GM19324 (cell line): Measurements from ENCODE around the gene STK32A.
A peak's percentile ranks its signal among the peaks of the same experiment; 100 is the strongest.

Experiments
- ATAC-seq: cut with Tn5 transposase; IDR thresholded peaks from one replicate; pipeline ENCODE4 v1.9.1; 2021; ENCODE audit warnings: mild to moderate bottlenecking, moderate library complexity; ENCODE audit not compliant: unreplicated experiment, low FRiP score

The STK32A gene

DNA sequence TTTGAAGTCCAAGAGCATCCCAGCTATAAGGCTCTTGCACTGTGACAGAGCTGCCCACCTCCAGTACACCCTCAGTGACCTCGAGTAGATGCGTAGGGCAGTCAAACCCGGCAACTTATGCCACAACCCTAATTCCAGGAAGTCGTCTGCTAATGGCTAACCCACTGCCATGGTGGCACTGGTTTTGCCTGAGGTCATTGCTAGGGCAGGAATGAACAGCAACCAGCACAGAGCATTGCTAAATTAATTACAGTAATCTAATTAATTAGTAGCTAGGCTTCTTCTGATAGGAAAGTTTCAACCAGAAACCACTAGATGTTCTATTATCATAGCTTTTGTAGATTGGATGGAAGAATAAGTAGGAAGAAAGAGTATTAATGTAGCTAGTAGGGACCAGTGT is 152.3 kb downstream of the STK32A start:
- no peak for ATAC-seq

DNA sequence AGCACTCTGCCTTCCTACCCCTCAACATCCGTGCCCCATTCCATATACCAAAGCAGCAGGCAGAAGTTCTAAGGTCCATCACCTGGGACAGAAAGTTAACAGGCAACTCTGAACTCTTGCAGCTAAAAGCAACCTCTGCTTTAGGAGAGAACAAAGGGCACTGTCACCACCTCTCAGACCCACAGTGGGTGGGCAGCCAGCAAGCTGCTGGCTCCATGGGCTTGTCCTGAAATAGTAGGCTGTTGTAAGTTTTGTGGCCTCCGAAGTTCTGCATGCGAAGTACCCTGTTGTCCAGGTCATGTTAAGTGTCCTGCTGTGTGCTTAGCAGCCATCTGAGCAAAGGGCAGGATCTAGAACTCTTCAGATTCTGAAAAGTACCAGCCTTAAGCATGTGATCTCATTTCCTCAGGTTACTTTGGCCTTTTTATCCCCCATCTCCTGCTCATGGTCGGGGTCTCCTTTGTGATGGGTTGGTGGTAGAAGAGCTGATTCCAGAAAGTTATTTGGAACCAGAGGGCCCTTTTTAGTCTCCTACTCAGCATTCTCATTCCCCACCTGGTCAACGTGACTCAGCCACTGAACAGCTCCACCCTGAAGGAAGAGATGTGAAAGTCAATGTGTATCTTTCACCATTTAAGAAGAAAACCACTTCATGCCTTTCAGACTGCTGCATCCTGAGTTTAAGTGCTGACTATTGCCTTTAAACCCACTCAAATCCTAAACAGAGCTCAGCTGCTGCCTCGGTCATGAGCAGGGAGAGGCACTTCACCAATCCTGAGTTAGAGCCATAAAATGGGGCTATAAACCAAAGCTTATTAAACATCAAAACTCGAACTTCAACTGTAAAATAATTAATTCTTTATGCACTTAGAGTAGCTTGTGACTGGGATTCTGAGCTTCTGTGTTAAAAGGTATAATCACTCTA is 153.6 kb downstream of the STK32A start:
- ATAC-seq = no peak

DNA sequence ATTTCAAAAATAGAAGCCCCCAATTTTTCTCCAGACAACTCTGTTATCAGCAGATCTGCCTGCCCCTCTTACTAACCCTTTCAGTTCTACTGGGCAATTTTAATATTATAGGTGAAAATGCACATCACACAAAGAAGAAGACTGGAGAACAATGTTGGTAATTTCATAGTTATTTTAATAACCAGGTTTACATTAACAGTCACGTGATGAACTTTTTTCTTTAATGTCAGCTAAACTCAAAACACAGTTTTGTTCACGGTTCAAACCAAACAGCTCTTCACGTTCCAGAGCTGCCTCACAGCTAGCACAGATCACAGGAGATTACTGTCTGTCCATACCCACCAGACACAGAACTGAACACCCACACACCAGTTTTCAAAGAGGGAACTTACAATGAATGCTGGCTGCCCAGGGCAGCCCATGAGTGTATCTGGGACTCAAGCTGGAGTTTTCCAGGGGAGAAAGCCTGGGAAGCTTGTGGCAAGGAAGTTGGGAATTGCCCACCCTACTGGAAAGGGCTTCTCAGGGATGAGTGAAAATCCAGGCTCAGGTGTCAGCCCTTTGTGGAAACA is 155.9 kb downstream of the STK32A start:
- no peak for ATAC-seq

DNA sequence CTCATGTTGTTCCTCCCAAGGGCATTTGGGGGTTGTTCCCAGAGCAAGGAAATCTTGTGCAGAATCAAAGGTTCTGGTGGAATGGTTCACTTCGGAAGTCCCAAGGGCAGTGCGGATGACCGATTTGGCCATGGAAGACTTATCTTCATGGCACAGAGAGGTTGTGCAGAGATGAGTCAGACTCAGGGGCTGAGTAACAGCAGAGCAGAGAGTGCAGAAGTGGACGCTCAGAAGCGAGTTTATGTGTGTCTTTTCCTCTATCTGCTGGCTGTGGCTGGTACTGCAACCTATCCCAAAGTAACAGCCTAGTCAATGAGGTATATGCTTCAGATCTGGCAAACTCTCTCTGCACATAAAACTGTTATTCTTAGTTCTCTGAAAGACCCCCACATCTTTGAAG is 157.0 kb downstream of the STK32A start:
- ATAC-seq = peak; percentile 83

DNA sequence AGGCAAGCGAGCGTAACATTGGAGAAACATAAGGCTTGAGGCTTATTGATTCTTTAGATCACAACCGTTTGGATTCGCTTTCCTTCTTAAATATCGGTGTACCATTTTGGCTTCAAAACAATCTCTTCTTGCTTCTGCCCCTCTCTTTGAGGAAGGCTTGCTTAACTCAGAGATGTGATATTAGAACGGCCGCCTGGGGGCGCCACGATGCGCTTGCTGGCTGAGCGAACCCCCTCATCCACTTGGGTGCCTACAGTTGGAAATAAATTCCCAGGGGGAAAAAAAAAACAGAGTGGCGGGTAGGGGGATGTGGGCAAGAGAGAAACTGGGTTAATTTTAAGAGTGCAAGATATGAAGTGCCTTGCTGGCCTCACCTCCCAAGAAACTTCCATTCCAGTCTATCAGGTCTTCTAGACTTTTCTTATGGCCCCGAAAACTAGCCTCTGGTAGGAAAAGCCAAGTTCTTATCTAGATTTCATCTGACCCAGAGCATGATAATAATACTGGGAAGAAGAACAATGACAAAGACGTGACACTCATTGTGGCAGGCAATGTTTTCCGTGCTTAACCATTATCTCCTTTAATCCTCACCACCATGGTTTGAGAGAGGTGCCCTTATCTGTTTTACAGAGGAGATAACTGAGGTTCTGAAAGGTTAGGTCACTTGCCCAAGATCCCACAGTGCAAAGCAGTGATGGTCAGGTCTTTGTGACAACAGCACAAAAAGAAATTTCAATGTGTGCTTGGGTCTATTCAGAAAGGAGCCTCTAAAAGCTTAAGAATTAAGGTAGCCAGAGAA is 159.2 kb downstream of the STK32A start:
- ATAC-seq = no peak

DNA sequence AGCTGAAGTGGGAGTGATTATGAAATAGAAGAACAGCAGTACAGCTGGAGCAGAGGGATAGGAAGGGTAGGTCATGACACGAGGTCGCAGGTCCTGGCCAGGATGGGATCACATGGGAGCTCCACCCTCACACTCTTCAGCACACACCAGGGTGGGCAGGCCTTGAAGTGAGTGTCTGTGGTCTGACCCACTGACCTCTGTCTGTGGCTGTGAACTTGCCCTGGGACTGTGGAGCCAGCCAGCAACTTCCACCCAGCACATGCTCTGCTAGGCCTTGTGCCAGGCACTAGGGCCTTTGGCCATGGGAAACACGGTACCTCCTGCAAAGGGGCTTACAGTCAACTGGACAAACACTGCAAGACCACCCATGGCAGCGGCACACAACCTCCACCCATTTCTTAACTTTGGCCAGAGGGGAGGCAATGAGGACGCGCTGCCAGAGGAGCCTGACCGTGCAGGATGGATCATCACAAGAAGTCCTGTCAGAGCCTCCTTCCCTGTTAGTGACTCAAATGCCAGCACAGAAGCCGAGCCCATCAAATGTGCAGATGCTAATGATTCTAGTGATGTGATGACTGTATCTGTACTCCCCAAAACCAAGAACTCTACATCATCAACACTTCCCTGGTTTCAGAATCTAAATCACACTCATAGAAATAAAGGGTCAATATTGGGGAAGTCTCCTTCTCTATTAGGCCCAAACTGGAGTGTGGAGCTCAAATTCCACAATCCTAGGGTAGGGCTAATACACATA is 161.4 kb downstream of the STK32A start:
- ATAC-seq = no peak

DNA sequence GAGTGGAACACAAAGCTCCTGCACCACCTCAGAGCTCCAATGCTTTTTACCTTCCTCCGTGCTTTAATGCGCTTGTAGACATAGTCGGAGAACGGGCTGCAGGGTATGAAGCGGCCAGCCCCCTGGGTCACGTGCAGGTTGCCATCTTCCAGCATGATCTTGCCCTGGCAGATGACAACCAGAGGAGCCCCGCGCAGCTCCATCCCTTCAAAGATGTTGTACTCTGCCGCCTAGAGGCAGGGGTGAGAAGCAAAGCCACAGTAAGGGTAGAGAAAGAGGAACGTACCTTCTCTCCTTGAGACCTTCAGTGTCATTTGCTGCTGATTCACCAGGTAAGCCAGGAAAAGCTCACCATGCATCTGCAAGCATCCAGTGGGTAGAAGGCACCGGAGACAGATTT is 162.8 kb downstream of the STK32A start:
- no peak for ATAC-seq

DNA sequence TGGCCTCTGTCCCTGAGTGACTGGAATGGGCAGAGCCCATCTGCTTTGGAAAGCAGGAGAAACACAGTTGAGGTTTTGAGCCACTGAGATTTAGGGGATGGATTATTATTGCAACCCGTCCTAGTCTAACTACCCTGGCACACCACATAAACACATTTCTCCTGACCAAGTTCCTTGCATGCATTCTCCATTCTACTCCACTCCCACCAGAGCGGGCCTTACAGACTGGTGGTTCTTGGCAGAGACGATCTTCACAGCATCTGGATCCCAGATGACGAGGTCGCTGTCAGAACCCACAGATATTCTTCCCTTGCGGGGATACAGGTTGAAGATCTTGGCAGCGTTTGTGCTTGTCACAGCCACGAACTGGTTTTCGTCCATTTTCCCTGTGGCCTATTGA is 164.0 kb downstream of the STK32A start:
- ATAC-seq = no peak

DNA sequence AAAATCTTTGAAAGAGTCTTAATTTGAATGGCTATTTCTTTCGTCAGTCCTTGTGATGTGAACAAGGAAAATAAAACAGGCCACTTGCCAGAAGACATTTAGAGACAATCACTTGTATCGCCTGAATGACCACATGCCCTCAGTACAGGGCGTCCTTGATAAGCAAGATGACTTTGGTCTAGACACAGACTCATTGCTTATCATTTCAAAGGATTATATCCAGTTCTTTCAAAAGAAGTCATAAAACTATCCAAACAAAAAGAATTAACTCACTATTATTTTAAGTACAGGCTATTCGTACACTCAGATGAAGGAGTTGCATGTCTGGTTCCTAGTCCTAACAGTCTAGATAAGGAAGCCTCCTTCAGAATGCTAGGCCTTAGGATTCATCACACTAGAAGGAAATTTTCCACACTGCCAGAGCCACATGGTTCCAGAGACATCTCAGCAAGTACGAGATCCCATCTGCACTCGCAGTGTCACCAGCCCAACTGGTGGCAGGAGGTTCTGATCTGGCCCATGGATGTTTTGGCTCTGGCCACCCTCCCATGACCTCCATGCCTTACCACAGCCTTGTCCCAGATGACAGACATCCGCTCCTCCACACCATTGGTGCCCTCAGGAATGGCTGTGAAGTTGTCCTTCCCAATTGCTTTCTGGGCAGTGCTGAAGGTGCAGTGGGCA is 165.4 kb downstream of the STK32A start:
- no peak for ATAC-seq

DNA sequence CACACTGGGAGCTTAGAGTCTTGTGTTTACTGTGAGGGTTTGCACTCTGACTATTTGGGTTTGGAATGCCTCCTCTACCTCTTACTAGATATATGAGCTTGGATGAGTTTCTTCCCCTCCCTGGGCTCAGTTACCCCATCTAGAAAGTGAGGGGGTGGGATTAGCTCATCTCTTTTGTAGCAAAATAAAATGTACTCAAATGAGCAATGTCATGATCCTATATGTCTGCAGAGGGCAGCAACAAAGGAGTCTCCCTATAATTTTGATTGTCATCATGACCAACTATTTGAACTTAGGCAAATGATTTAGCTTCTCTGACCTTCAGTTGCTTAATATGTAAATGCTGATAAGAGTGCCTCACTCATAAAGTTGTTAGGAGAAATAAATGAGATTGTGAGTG is 166.1 kb downstream of the STK32A start:
- ATAC-seq = no peak

DNA sequence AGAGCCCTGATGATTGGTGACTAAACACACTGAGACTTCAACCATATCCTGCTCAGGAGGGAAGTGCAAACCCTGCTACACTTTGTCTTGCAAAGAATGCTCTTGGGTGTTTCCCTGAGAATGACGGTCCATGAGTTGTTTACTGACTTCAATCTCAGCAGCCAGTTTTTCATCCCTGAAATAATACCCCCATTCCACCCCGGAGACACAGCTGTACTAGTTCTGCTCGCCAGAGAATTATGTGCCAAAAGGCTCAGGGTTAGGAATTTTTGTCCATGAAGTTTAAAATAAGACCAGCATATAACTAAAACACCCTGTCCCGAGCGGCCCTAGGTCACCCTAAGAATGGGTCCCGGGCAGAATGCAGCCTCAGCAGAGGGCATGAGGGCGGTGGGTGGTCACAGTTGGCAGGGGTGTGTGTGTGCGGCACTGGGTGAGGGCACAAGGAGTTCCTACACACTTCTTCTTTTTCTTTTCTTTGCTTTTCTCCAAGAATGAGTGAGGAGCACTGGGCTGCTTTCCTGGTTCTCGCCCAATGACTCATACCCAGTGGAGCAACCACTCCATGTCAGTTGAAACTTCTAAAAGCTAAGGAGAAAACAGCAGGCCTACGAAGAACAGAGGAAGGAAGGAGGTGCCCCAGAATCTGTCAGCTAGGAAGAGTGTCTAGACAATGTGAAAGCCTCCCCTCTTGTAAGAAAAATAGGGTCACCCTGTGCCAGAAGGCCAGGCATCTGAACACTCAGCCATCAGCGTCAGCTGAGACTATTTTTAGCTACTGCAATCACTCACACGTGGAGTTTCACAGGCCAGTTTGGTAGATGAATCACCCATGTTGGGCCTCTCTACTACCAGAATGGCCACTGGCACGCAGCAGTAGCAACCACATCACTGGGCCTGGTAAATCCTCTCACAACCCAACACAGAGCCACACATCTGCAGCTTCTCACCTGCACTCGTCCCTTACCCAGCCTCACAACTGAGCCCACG is 169.1 kb downstream of the STK32A start:
- ATAC-seq = peak; percentile 93

DNA sequence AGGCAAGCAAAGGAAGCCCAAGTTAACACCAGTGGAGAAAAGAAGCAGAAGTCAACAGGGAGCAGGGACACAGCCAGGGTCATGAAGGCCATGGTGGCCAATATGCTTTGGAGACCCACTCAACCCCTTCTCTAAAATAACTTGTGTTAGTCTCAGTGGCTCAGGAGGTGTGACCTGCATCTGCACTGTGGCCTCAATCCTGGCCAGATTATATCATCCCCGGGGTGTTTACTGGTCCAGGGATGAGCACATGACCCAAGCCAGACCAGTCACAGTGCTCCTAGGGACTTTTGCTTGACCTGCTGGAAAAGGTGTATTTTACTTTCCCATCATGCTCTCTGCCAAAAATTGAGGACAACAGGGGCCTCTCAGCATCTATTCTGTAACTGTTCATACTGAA is 169.9 kb downstream of the STK32A start:
- ATAC-seq = peak; percentile 29

DNA sequence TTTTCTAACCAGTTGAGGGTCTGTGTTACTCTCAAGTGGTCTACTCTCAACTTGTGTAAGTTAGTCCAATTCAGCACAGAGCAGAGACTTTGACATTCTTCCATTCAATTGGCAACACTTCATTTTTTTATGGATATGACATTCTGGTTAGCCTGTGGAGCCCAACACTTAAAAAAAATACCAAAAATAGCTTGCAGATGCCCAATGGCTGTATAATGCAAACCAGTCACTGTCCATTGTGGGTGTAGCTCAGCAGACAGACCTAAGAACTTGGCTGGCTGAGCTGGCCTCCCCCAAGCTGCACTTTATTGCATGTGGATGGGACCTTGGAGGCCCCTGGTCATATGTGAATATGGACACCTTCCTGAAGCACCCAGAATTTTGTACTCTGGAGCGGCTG is 171.8 kb downstream of the STK32A start:
- no peak for ATAC-seq

DNA sequence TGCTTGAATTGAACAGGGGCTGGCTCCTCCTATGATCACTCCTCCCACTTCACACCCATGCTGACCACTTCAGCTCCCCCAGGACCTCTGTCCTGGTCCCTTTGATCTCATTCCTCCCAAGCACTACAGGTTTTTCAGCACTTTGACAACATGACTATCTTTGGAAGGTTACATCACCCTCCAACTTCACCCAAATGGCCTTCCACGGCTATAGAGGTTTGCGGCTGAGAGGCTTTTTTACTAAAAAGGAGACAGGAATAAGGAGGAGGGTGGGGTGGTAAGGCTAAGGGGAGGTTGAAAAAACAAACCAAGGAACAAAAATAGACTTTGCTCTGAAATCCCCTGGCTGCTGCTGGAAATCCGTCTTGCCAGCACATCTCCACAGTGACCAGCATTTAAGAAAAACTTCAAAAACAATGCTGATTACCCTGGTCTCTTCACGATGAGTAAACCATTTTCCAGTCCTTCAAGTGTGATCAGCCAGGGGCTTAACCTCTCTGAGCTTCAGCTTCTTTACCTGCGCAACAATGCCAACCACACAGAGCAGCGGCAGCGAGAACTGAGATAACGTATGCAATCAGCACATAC is 172.4 kb downstream of the STK32A start:
- ATAC-seq = no peak

DNA sequence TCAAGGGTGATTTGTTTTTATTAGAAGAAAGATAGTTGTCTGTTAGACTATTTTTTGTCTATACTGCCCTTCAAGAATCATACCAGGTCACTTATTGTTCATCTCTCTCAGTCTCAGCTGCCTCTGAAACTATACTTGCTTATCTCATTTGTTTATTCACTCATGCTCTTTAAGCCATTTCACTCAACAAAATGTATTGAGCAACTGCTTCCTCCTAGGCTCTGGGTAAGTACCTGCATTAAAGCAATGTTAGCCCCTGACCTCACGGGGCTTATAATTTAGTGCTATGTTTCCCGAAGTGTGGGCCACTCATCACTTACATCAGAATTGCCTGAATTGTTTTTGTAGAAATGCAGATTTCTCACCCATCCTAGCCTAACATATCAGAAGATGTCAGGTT is 174.2 kb downstream of the STK32A start:
- ATAC-seq = no peak

DNA sequence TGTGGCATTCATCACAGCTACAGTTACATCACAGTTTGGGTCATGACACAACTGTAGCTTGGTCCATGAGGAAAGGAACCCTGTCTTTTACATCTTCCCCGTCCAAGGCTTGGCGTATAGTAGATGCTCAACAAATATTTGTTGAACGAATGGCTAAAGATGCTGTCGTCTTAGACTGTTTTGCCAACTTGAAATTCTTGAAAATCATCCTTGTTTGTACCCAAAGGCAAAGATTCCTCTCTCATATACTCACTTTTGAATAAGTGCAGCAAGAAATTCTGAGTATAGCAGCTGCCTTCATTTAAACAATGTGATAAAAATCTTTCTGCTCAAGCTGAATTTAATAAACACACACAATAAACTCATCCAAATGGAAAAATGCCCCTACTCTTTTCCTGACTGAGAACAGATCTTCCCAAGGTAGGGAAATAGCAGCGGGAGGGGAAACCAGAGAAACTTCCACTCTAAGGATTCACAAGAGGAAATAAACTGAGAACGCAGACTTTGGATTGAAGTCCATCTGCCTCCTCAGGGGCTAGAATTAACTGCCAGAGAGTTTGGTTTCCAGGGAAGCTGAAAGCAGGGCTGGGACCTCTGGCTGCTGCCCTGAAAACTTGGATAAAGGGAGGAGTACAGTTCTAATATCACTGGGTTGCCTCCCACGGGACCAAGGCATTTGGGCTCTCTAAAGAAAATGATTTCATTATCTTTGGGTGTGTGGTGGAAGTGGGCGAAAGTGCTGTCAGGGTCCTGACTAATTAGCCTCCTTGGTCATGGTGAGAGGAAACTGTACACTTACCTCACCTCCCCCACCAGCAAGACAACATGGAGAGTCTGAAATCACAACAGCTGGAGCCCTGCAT is 175.9 kb downstream of the STK32A start:
- ATAC-seq = no peak
